CD14-positive monocyte (primary cell): ENCODE data around the gene SLU7. TPM values are rescaled to one million over a fixed set of nuclear protein-coding genes. Genes with fewer than 3 reads are reported as not detected.

Experiments used
- DNase-seq, 3 donors: peaks; one replicate each; pipeline ENCODE4 v3.0.0-alpha.2; 2011 to 2022
- H2AFZ ChIP-seq: 2 replicates; pipeline ENCODE4 v1.6.0; 2012; ENCODE audit warnings: mild to moderate bottlenecking, low read depth, low read length, inconsistent platforms; ENCODE audit not compliant: insufficient read depth, poor library complexity, severe bottlenecking
- H3K27ac ChIP-seq, 2 donors: 1 replicate in 1 of 2; 2 replicates in 1 of 2; pipeline ENCODE4 v1.5.1; 2012 to 2013; ENCODE audit warnings: low read length in 2 of 2, control low read depth in 1 of 2, inconsistent platforms in 1 of 2, low read depth in 1 of 2, mild to moderate bottlenecking in 1 of 2
- H3K27me3 ChIP-seq, 2 donors: one replicate each; pipeline versions ENCODE4 v1.6.0 to v1.6.1; 2011 to 2013; ENCODE audit warnings: low read length in 2 of 2; ENCODE audit not compliant: control insufficient read depth in 2 of 2, insufficient read depth in 2 of 2
- H3K36me3 ChIP-seq, 2 donors: replicated peaks in 1 of 2; 1 replicate in 1 of 2; 2 replicates in 1 of 2; pipeline versions ENCODE4 v1.5.1 to v1.6.1; 2012 to 2013; ENCODE audit warnings: low read length in 2 of 2, control low read depth in 1 of 2, inconsistent platforms in 1 of 2, mild to moderate bottlenecking in 1 of 2; ENCODE audit not compliant: insufficient read depth in 2 of 2, control insufficient read depth in 1 of 2
- H3K4me1 ChIP-seq, 2 donors: 1 replicate in 1 of 2; 2 replicates in 1 of 2; pipeline versions ENCODE4 v1.5.1 to v1.6.1; 2012 to 2013; ENCODE audit warnings: low read length in 2 of 2, control low read depth in 1 of 2, inconsistent platforms in 1 of 2, mild to moderate bottlenecking in 1 of 2, moderate library complexity in 1 of 2; ENCODE audit not compliant: insufficient read depth in 2 of 2, control insufficient read depth in 1 of 2
- H3K4me2 ChIP-seq: replicated peaks from 2 replicates; pipeline ENCODE3; 2012; ENCODE audit warnings: low read length, moderate library complexity, mild to moderate bottlenecking; ENCODE audit not compliant: poor library complexity, severe bottlenecking; ENCODE audit errors: extremely low read depth
- H3K4me3 ChIP-seq, 3 experiments: fragments of 200-600 bp in 1 of 3; sonication (generic) in 1 of 3; replicated peaks in 1 of 3; 1 replicate in 2 of 3; 2 replicates in 1 of 3; pipeline ENCODE4 v1.5.1; 2011 to 2013; ENCODE audit warnings: low read length in 3 of 3, mild to moderate bottlenecking in 3 of 3, control low read depth in 2 of 3, low read depth in 2 of 3, inconsistent platforms in 1 of 3, moderate library complexity in 1 of 3
- H3K79me2 ChIP-seq: 2 replicates; pipeline ENCODE4 v1.6.0; 2012; ENCODE audit warnings: mild to moderate bottlenecking, control low read depth, inconsistent platforms, low read length, moderate library complexity; ENCODE audit not compliant: insufficient read depth
- H3K9ac ChIP-seq: 2 replicates; pipeline ENCODE4 v1.6.0; 2017; ENCODE audit warnings: low read length, mild to moderate bottlenecking; ENCODE audit not compliant: insufficient read depth, poor library complexity, severe bottlenecking
- H3K9me3 ChIP-seq, 2 donors: replicated peaks in 1 of 2; 1 replicate in 1 of 2; 2 replicates in 1 of 2; pipeline versions ENCODE4 v1.5.1 to v1.6.1; 2012 to 2013; ENCODE audit warnings: low read length in 2 of 2, control low read depth in 1 of 2; ENCODE audit not compliant: control insufficient read depth in 1 of 2, insufficient read depth in 1 of 2
- H4K20me1 ChIP-seq: 2 replicates; pipeline ENCODE4 v1.6.0; 2012; ENCODE audit warnings: mild to moderate bottlenecking, low read length, control low read depth, moderate library complexity; ENCODE audit not compliant: insufficient read depth
- H3K27ac Mint-ChIP-seq, 7 donors: one replicate each; pipeline ENCODE4 v1.8.0; 2020; ENCODE audit warnings: mild to moderate bottlenecking in 7 of 7, mixed read lengths in 7 of 7, moderate library complexity in 6 of 7, inconsistent platforms in 2 of 7
- H3K27me3 Mint-ChIP-seq, 3 donors: one replicate each; pipeline ENCODE4 v1.8.0; 2021 to 2022; ENCODE audit warnings: low read depth in 3 of 3, mild to moderate bottlenecking in 3 of 3, mixed read lengths in 3 of 3, moderate library complexity in 3 of 3, inconsistent platforms in 1 of 3
- H3K36me3 Mint-ChIP-seq, 2 donors: one replicate each; pipeline ENCODE4 v1.8.0; 2020; ENCODE audit warnings: mixed read lengths in 2 of 2, inconsistent platforms in 1 of 2, mild to moderate bottlenecking in 1 of 2
- H3K4me1 Mint-ChIP-seq: one replicate; pipeline ENCODE4 v1.8.0; 2020; ENCODE audit warnings: mild to moderate bottlenecking, mixed read lengths
- H3K4me3 Mint-ChIP-seq, 2 donors: one replicate each; pipeline ENCODE4 v1.8.0; 2020; ENCODE audit warnings: mild to moderate bottlenecking in 2 of 2, mixed read lengths in 2 of 2, moderate library complexity in 1 of 2
- H3K9me3 Mint-ChIP-seq, 7 donors: one replicate each; pipeline ENCODE4 v1.8.0; 2020 to 2022; ENCODE audit warnings: mixed read lengths in 7 of 7, mild to moderate bottlenecking in 6 of 7, moderate library complexity in 6 of 7, inconsistent platforms in 2 of 7
- CTCF ChIP-seq: fragments of 200-600 bp; IDR thresholded peaks from one replicate; pipeline ENCODE4 v1.8.0; 2022; ENCODE audit warnings: antibody characterized with exemption, mild to moderate bottlenecking
- WGBS: methylation state at CpG from one replicate; pipeline ENCODE4 v1.1.5; 2013; ENCODE audit warnings: missing lambda C conversion rate; ENCODE audit not compliant: insufficient coverage; 5-methylcytosine and 5-hydroxymethylcytosine counted together
- intact Hi-C, 2 donors: fragments of 100-400 bp; cut with micrococcal nuclease; formaldehyde crosslinking; loops; one replicate each; pipeline versions ENCODE4 v1.15.0 to v1.15.1; 2023
- polyA plus RNA-seq, 3 donors: library from polyadenylated mRNA; depleted of rRNA in 1 of 3; unstranded in 2 of 3; stranded (reverse) in 1 of 3; fragments of 300-500 nt in 2 of 3; fragments of >200 nt in 1 of 3; fragmentation: Illumina TruSeq in 2 of 3; gene quantifications; 1 replicate in 2 of 3; 2 replicates in 1 of 3; pipeline ENCODE4 v1.2.3, GENCODE V29; 2012 to 2021

Gene SLU7
- polyA plus RNA-seq, 3 donors = 38.4 to 61.6 (median 42.3) TPM

GRCh38 chr5:160451281-160451680 lies 32.4 kb upstream of the SLU7 start:
- H3K27ac Mint-ChIP-seq = no peak overlapping the region

GRCh38 chr5:160450164-160450932 lies 31.5 kb upstream of the SLU7 start:
- Histone ChIP-seq H3K27ac (no peak overlapping the region), H3K4me1 (peaks cover 8 to 13% of the 10 kb centered on the region in 2 donors), H3K9ac (no peak overlapping the region), H3K4me2 (no peak overlapping the region), H3K4me3 (no peak overlapping the region), H3K36me3 (no peaks in the 10 kb centered on the region), H3K79me2 (no peaks in the 10 kb centered on the region), H2AFZ (no peak overlapping the region), H4K20me1 (no peaks in the 10 kb centered on the region), H3K9me3 (no peaks in the 10 kb centered on the region), H3K27me3 (no peaks in the 10 kb centered on the region)
- no peak for DNase-seq
- intact Hi-C loops = no loop called here
- peaks cover 3 to 10% (median 6%) of the 10 kb centered on the region in 3 donors for H3K27me3 Mint-ChIP-seq
- 100% methylated on average over 3 of the region's 9 CpGs for WGBS
- no peak overlapping the region for H3K4me3 Mint-ChIP-seq
- no peaks in the 10 kb centered on the region for H3K36me3 Mint-ChIP-seq
- TF ChIP-seq CTCF = no peak
- H3K9me3 Mint-ChIP-seq = peaks cover 0 to 5% (median 0%) of the 10 kb centered on the region in 7 donors
- H3K4me1 Mint-ChIP-seq = peaks cover 12% of the 10 kb centered on the region
- H3K27ac Mint-ChIP-seq = no peak overlapping the region

More at GRCh38 chr5:160451281-160451680, 32.4 kb upstream of the SLU7 start:
- WGBS = 100% methylated on average over 2 of the region's 2 CpGs
- TF ChIP-seq CTCF = no peak
- H2AFZ ChIP-seq = no peak overlapping the region
- Mint-ChIP-seq H3K4me1 (peaks cover 14% of the 10 kb centered on the region), H3K9me3 (peaks cover 0 to 5% (median 0%) of the 10 kb centered on the region in 7 donors), H3K4me3 (no peak overlapping the region), H3K36me3 (no peaks in the 10 kb centered on the region), H3K27me3 (peaks cover 3 to 14% (median 6%) of the 10 kb centered on the region in 3 donors)
- no peaks in the 10 kb centered on the region for H3K36me3 ChIP-seq
- peaks cover 8 to 13% of the 10 kb centered on the region in 2 donors for H3K4me1 ChIP-seq
- no peak for DNase-seq
- H3K9ac ChIP-seq = no peak overlapping the region
- no peaks in the 10 kb centered on the region for H3K79me2 ChIP-seq
- intact Hi-C loops = no loop called here
- H4K20me1 ChIP-seq = no peaks in the 10 kb centered on the region
- H3K27me3 ChIP-seq = no peaks in the 10 kb centered on the region
- no peak overlapping the region for H3K4me2 ChIP-seq
- H3K9me3 ChIP-seq = no peaks in the 10 kb centered on the region
- H3K4me3 ChIP-seq = no peak overlapping the region
- no peak overlapping the region for H3K27ac ChIP-seq
